Measurements from ENCODE around the gene CFAP53.
A peak's percentile ranks its signal among the peaks of the same experiment; 100 is the strongest.
"Not testable (repeated sequence)": the region's sequence is repeated elsewhere in the genome, so short reads cannot be mapped to it uniquely, and the experiment has no call there.

The CFAP53 gene

DNA sequence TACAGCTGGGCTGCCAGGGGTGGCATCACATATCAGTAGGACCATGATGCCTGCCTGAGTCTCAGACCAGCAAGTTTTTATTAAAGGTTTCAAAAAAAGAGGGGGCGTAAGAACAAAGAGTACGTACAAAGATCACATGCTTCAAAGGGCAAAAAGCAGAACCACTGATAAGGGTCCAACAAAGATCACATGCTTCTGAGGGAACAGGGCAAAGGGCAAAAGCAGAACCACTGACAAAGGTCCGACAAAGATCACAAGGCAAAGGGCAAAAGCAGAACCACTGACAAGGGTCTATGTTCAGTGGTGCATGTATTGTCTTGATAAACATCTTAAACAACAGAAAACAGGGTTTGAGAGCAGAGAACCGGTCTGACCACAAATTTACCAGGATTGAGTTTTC is 46.0 kb downstream of the CFAP53 start:
- ATAC-seq (replicated peaks; ENCODE audit: extremely low read depth, poor library complexity, severe bottlenecking); H3K4me3 Mint-ChIP-seq; H3K4me1 Mint-ChIP-seq; H3K36me3 Mint-ChIP-seq (ENCODE audit: insufficient read depth); DNase-seq (ENCODE audit: low spot score in 2 of 2); H3K27ac Mint-ChIP-seq (ENCODE audit: low read depth): not testable (repeated sequence)
- Mint-ChIP-seq H3K9me3 (peaks cover 14% of the 10 kb centered on the region), H3K27me3 (peaks cover 82% of the 10 kb centered on the region)

DNA sequence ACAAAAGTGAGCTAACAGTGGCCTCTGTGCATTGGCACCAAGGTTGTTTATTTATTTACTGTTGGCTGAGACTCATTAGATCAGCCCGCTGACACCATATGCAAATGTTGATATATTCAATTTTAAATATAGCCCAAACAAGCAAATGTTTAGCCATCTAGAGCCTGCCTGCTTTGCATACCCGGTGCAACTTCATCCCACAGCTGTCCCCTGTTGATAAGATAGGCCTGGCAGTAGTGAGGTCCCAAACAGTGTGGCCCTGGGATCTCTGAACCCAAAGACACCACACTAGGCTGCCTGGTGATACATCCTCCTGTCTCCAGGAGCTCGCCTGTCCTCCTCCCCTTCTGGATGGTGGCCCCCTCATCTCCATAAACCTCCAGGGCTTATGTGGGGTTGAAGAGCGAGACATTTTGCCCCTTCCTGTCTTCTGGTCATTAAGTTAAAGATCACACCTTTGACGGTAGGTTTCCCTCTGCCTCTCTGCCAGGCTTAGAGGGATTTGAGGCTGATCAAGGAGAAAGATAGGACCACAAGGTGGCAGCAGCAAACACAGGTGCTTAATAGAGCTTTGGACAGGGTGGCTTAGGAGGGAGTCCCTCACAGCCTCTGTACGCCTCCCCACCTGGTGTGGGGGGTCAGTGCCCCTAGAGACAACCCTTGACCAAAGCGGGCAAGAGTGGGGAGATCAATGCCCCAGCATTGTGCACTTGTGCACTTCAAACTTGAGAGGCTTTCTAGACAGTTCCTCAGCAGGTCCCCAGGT is 47.7 kb downstream of the CFAP53 start:
- no peaks in the 10 kb centered on the region for H3K36me3 Mint-ChIP-seq (ENCODE audit: insufficient read depth)
- H3K9me3 Mint-ChIP-seq, result peaks cover 14% of the 10 kb centered on the region
- no peak for ATAC-seq (replicated peaks; ENCODE audit: extremely low read depth, poor library complexity, severe bottlenecking)
- DNase-seq (ENCODE audit: low spot score in 2 of 2), result no peak
- H3K4me3 Mint-ChIP-seq, result no peak overlapping the region
- no peaks in the 10 kb centered on the region for H3K4me1 Mint-ChIP-seq
- H3K27me3 Mint-ChIP-seq, result peaks cover 89% of the 10 kb centered on the region
- H3K27ac Mint-ChIP-seq (ENCODE audit: low read depth), result no peak overlapping the region

DNA sequence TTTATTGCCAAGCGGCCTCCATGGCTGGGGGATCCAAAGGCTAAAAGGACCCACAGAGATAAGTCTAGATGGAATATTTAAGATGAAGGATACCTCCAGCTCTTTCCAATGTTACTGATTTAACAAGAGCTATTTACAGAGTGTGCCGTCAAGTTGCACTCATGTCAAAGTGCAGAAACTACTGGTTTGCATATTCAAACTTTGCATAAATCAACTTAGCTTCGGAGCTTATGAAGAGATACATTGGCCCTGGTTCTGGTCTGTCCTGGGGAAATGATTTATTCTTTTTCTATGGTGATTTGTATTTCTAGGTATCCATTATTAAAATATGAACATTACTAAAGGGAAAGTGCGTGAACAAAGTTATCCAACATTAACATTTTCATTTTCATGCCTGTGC is 57.0 kb downstream of the CFAP53 start:
- Mint-ChIP-seq H3K9me3 (no peaks in the 10 kb centered on the region), H3K36me3 (ENCODE audit: insufficient read depth) (no peaks in the 10 kb centered on the region), H3K4me1 (peaks cover 4% of the 10 kb centered on the region), H3K4me3 (no peak overlapping the region), H3K27ac (ENCODE audit: low read depth) (no peak overlapping the region), H3K27me3 (peaks cover 73% of the 10 kb centered on the region)
- DNase-seq (ENCODE audit: low spot score in 2 of 2), result no peak
- no peak for ATAC-seq (replicated peaks; ENCODE audit: extremely low read depth, poor library complexity, severe bottlenecking)

DNA sequence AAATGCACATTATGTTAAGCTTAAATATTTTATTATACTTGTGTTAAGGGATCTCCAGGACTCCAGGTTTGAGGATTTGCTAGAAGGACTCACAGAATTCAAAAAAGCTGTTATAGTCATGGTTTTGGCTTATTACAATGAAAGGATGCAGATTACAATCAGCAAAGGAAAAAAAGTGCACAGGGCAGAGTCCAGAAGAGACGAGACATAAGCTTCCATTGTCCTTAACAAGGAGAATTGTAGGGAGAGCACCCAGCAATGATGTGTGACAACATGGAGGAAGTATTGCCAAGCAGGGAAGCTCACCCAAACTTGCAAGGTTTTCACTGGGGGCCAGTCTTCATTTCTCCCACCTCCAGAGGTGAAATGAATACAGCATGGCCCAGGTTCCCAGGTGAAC is 58.6 kb downstream of the CFAP53 start:
- DNase-seq (ENCODE audit: low spot score in 2 of 2) (no peak), ATAC-seq (replicated peaks; ENCODE audit: extremely low read depth, poor library complexity, severe bottlenecking) (no peak)
- no peak overlapping the region for H3K27ac Mint-ChIP-seq (ENCODE audit: low read depth)
- no peaks in the 10 kb centered on the region for H3K9me3 Mint-ChIP-seq
- H3K36me3 Mint-ChIP-seq (ENCODE audit: insufficient read depth), result no peaks in the 10 kb centered on the region
- H3K4me3 Mint-ChIP-seq, result no peak overlapping the region
- H3K27me3 Mint-ChIP-seq, result peaks cover 76% of the 10 kb centered on the region
- H3K4me1 Mint-ChIP-seq, result peaks cover 10% of the 10 kb centered on the region

DNA sequence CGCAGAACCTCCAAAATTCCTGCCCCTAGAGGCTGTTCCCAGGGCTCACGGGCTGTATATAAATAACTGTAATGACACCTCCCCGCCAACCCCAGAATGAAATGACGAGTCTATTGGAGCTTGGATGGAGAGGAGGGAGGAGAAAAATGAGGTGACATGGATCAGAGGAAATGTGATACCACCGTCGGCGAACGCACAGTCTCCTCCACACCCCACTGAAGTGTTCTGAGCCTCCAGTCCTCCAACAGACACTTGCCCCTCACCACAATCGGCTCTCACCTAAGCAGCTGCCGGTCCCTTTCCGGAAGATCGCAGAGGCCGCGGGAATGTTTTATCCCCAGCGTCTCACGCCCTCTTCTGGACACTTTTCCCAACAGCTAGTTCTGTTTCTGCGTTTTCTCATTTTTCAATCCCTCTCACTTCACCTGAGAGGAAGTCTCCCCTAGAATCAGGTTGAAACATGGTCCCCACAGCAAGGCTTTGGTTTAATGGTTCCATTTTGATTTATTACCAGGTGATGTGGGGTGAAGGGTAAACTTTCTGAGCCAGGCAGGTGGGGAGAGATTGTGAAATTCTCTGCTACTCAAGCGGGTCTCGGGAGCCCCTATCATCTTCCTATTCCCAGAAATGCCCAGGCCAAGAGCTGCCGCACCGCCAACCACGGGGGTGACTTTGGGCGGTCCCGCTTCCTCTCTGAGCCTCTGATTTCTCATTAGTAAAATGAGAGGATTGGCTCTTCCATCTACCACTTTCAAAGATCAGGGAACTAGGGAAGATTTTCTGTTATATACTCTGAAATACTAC is 62.3 kb downstream of the CFAP53 start:
- Mint-ChIP-seq H3K36me3 (ENCODE audit: insufficient read depth) (no peaks in the 10 kb centered on the region), H3K27me3 (peaks cover 75% of the 10 kb centered on the region), H3K4me3 (no peak overlapping the region), H3K9me3 (no peaks in the 10 kb centered on the region), H3K27ac (ENCODE audit: low read depth) (no peak overlapping the region), H3K4me1 (peaks cover 10% of the 10 kb centered on the region)
- no peak for DNase-seq (ENCODE audit: low spot score in 2 of 2)
- ATAC-seq (replicated peaks; ENCODE audit: extremely low read depth, poor library complexity, severe bottlenecking), result no peak

DNA sequence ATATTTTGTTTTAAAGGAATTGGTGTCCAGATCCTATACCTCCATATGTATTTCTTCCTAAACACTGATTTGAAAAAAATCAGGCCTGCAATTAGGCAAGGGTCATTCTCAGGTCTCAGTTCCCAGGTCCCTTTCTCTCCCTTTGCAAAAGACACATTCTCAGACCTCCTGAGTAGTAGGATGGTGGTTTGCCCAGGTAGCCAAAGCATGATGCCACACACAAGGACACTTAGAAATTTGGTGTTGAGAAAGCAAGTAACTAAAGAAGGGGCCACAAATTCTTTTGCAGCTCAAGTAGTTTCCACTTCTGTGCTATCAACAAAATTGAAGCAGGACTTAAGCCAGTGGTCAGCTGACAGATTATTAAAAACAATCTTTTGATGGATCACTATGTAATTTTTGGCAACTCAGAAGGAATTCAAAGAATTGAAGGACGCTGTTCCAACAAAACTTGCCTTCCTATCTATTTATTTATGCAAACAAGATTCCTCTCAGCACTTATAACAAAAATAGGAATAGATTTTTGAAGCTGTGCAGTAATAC is 64.7 kb downstream of the CFAP53 start:
- ATAC-seq (replicated peaks; ENCODE audit: extremely low read depth, poor library complexity, severe bottlenecking) (no peak), DNase-seq (ENCODE audit: low spot score in 2 of 2) (no peak)
- H3K9me3 Mint-ChIP-seq, result no peaks in the 10 kb centered on the region

DNA sequence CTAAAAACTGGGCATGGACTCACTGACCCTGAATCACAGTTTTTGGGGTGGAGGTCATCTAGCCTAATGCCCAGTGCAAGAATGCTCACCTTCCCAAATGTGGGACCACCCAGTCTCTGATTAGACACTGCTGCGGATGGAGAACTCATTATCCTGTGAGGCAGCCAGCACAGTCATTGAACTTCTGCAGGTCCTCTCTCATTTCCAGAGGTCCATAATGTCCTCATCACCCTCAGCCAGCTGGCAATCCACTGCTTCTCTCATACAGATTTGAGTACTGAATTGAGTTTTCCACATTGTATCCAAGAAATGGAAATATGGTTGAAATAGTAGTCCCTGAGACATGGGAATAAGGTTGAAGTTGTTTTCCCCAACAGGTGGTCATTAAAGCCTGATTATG is 66.4 kb downstream of the CFAP53 start:
- H3K4me1 Mint-ChIP-seq, result peaks cover 20% of the 10 kb centered on the region
- no peak overlapping the region for H3K4me3 Mint-ChIP-seq
- DNase-seq (ENCODE audit: low spot score in 2 of 2), result no peak
- H3K36me3 Mint-ChIP-seq (ENCODE audit: insufficient read depth), result no peaks in the 10 kb centered on the region
- no peaks in the 10 kb centered on the region for H3K9me3 Mint-ChIP-seq
- H3K27ac Mint-ChIP-seq (ENCODE audit: low read depth), result no peak overlapping the region
- peaks cover 88% of the 10 kb centered on the region for H3K27me3 Mint-ChIP-seq
- ATAC-seq (replicated peaks; ENCODE audit: extremely low read depth, poor library complexity, severe bottlenecking), result no peak

More for the DNA sequence above, 64.7 kb downstream of the CFAP53 start:
- Mint-ChIP-seq H3K27me3 (peaks cover 90% of the 10 kb centered on the region), H3K27ac (ENCODE audit: low read depth) (no peak overlapping the region), H3K4me3 (no peak overlapping the region), H3K4me1 (peaks cover 12% of the 10 kb centered on the region), H3K36me3 (ENCODE audit: insufficient read depth) (no peaks in the 10 kb centered on the region)

DNA sequence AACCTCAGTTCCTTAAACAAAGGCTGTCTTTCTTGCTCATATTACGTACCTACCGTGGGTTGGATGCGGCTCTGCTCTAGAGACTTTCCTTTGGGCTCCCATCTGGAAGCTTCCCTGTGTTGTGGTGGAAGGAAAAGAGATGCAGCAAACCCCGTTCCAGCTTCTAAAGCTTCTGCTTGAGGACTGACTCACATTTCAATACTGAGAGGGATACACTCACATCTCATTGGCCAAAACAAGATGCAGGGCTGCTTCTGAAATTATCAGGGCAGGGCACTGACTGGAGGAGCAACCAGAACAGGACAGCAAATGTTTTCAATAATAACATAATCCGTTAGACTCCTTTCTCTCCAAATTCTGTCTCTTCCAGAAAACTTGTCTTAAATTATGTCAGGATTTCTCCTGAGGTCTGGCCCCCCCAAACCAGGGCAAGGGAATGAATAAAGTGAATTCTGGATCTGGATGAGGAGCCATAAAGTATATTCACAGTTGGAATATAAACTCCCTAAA is 66.9 kb downstream of the CFAP53 start:
- no peaks in the 10 kb centered on the region for H3K36me3 Mint-ChIP-seq (ENCODE audit: insufficient read depth)
- peaks cover 17% of the 10 kb centered on the region for H3K4me1 Mint-ChIP-seq
- ATAC-seq (replicated peaks; ENCODE audit: extremely low read depth, poor library complexity, severe bottlenecking), result no peak
- DNase-seq (ENCODE audit: low spot score in 2 of 2), result no peak
- no peak overlapping the region for H3K4me3 Mint-ChIP-seq
- no peaks in the 10 kb centered on the region for H3K9me3 Mint-ChIP-seq
- H3K27me3 Mint-ChIP-seq, result peaks cover 83% of the 10 kb centered on the region
- H3K27ac Mint-ChIP-seq (ENCODE audit: low read depth), result no peak overlapping the region

DNA sequence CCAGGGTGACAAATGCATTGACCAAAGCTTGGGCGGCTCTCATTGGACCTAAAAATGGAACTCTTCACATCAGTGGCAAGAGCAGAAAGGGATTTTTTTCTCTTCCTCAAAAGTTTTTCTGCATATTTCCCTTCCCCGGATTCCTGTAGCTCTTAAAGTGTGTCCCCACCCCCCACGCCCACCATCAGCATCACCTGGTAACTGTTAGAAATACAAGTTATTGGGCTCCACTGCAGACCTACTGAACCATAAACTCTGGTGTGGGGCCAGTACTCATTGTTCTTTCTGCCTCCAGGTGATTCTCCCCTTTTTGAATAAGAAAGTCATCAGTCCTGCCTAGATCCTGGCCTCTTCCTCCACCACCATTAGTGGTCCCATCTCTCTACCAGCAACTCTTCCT is 70.0 kb downstream of the CFAP53 start:
- H3K4me3 Mint-ChIP-seq, result peak overlapping the region; percentile 55

DNA sequence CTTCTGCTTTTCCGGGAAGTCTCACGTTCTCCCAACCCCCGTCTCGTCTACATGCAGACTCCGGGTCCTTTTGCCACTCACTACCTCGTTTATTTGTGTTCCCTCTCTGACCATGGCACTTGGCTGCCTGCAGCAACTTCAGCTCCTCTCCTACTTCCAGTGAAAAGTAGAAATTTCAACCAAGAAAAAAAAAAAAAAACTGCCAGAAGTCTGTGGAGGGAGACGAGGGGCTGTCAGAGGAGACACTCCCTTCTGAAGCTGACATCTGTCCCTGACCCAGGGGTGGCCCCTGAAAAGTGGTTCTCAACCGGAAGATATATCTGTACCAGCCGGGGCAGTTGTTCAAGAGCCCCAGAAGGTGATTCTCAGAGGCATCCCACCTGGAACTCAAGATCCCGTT is 70.6 kb downstream of the CFAP53 start:
- peaks cover 84% of the 10 kb centered on the region for H3K27me3 Mint-ChIP-seq
- peaks cover 15% of the 10 kb centered on the region for H3K4me1 Mint-ChIP-seq
- H3K9me3 Mint-ChIP-seq, result no peaks in the 10 kb centered on the region
- H3K36me3 Mint-ChIP-seq (ENCODE audit: insufficient read depth), result no peaks in the 10 kb centered on the region
- no peak overlapping the region for H3K27ac Mint-ChIP-seq (ENCODE audit: low read depth)
- H3K4me3 Mint-ChIP-seq, result peak overlapping the region; percentile 60
- ATAC-seq (replicated peaks; ENCODE audit: extremely low read depth, poor library complexity, severe bottlenecking), result no peak
- DNase-seq (ENCODE audit: low spot score in 2 of 2), result no peak

More for the DNA sequence above, 70.0 kb downstream of the CFAP53 start:
- Mint-ChIP-seq H3K36me3 (ENCODE audit: insufficient read depth) (no peaks in the 10 kb centered on the region), H3K9me3 (no peaks in the 10 kb centered on the region), H3K27me3 (peaks cover 85% of the 10 kb centered on the region), H3K27ac (ENCODE audit: low read depth) (no peak overlapping the region), H3K4me1 (peaks cover 15% of the 10 kb centered on the region)
- ATAC-seq (replicated peaks; ENCODE audit: extremely low read depth, poor library complexity, severe bottlenecking) (no peak), DNase-seq (ENCODE audit: low spot score in 2 of 2) (no peak)

DNA sequence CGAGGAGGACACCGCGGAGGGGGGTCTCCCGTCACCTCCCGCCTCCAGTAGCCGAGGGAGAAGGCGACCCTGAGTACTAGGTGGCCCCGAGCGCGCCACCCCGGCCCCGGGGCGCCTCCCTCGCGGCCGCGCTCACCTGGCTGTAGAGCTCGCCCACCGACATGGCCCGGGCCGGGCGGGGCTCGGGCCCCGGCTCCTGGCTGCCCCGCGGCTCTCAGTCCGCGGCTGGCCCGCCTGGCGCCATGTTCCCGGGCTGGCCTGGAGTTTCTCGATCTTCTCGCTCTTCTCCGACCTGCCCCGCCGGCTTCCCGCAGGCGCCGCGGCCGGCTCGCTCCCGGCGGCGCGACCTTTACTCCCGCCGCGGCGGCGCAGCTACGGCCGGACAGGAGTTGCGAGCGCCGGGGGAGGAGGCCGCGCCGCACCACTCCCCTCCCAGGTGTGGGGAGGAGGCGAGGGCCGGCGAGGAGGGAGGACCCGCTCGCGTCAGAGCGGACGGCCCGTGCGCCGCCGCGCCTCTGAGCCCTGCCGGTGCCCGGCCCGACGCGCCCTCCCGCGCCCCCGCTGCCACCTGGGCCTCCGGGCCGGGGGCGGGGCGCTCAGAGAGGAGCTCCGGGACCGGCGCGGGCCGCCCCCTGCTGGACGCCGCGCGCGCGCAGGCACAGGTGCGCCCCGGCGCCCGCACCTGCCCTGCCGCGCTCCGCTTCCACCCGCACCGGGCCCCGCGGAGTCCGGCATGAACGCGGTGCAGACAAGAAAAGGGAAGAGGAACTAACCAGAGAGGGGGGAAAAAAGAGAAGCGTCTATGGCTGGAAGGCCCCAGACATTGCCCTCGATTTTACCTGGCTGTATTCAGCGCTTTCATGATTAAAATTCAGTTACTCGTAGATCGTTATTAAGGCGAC is 71.4 kb downstream of the CFAP53 start, which contains the start of gene MYO5B:
MYO5B (minus strand) TSS at position 517 of the 902 bp plus-strand sequence; CDS start at position 163, 354 bp downstream.
- H3K9me3 Mint-ChIP-seq, result no peaks in the 10 kb centered on the region
- peak within 1 kb of the TSS; percentile 60 for H3K4me3 Mint-ChIP-seq
- peaks cover 15% of the 10 kb centered on the region for H3K4me1 Mint-ChIP-seq
- H3K27ac Mint-ChIP-seq (ENCODE audit: low read depth), result no peak within 1 kb of the TSS
- ATAC-seq (replicated peaks; ENCODE audit: extremely low read depth, poor library complexity, severe bottlenecking), result peak; percentile 64
- no peak for DNase-seq (ENCODE audit: low spot score in 2 of 2)
- H3K27me3 Mint-ChIP-seq, result peaks cover 84% of the 10 kb centered on the region
- no peaks in the 10 kb centered on the region for H3K36me3 Mint-ChIP-seq (ENCODE audit: insufficient read depth)

Data from central memory CD8-positive, alpha-beta T cell (primary cell).